Pancreas (tissue), 10 donors: ENCODE measurements around the gene MCM3. TPM values are rescaled to one million over a fixed set of nuclear protein-coding genes. Genes with fewer than 3 reads are reported as not detected.

Experiments used
- ATAC-seq, 4 donors: fragments of 200-7000 bp; cut with Tn5 transposase; one replicate each; pipeline versions ENCODE4 v1.8.0 to v1.9.1; 2020; ENCODE audit warnings: mild to moderate bottlenecking in 4 of 4, moderate library complexity in 4 of 4
- DNase-seq, 6 donors: peaks; one replicate each; pipeline ENCODE4 v3.0.0-alpha.2; 2020
- FAIRE-seq: peaks from 2 replicates; lab custom pipeline; 2012; peaks lifted over from hg19 to GRCh38; lab: Jason Lieb, UNC
- H3K27ac ChIP-seq, 4 donors: fragments of 200-600 bp; sonication (generic); 1 replicate in 3 of 4; 2 replicates in 1 of 4; pipeline versions ENCODE4 v1.5.0 to v1.8.0; 2020
- H3K27me3 ChIP-seq, 4 donors: fragments of 200-600 bp; one replicate each; pipeline ENCODE4 v1.8.0; 2021
- H3K36me3 ChIP-seq, 3 donors: fragments of 200-600 bp; sonication (generic) in 1 of 3; one replicate each; pipeline versions ENCODE4 v1.5.0 to v1.8.0; 2020 to 2021
- H3K4me1 ChIP-seq, 3 donors: fragments of 200-600 bp; one replicate each; pipeline ENCODE4 v1.8.0; 2021
- H3K4me3 ChIP-seq, 4 donors: fragments of 200-600 bp; sonication (generic) in 2 of 4; one replicate each; pipeline versions ENCODE4 v1.5.0 to v1.8.0; 2020 to 2021
- H3K9me3 ChIP-seq, 4 donors: fragments of 200-600 bp; one replicate each; pipeline ENCODE4 v1.8.0; 2021
- WGBS, 2 donors: extraction: QIAGEN DNeasy Blood & Tissue Kit; methylation state at CpG; one replicate each; pipeline ENCODE4 v1.1.7; 2013; 5-methylcytosine and 5-hydroxymethylcytosine counted together
- intact Hi-C, 3 donors: fragments of 100-400 bp; cut with DNase I; formaldehyde crosslinking; loops; one replicate each; pipeline versions ENCODE4 v1.11.1 to v1.14.2; 2022
- polyA plus RNA-seq, 2 donors: library from polyadenylated mRNA; stranded (reverse); fragments of 200-250 nt; gene quantifications; one replicate each; pipeline ENCODE4 v1.2.3, GENCODE V29; 2013
- total RNA-seq, 6 donors: library from RNA; stranded (reverse); fragmentation: NEBNext Ultra II Directional in 4 of 6; extraction: Animal tissue kit (Norgen Biotek cat#: 25700) in 4 of 6; gene quantifications; one replicate each; pipeline versions ENCODE4 v1.2.1 to v1.2.4, GENCODE V29; 2021 to 2023
- TF ChIP-seq, protein P1 (sequence below), 4 donors: fragments of 200-600 bp; sonication (generic) in 3 of 4; IDR thresholded peaks; one replicate each; pipeline versions ENCODE4 v1.5.0 to v1.8.0; 2021; ENCODE audit warnings: antibody characterized with exemption in 4 of 4
- donor health status: healthy with polysubstance abuse.
- donor health status: DM: no; HTN: no; CAD: no; lungs with moderate emphysema.
- donor health status: DM: no; HTN: no; CAD: no.
- donor health status: control.
- donor health status: control.
- donor health status: Bipolar disorder and iron deficiency.
- donor health status: DM: yes; HTN: yes; CAD: no.
- donor health status: DM: no; HTN: no; CAD: no.
- donor health status: DM: no; HTN: no; CAD: no.
- donor health status: DM: yes; HTN: yes; CAD: no.

MCM3 gene
- total and polyA plus RNA-seq, 8 donors, result 7.0 to 19.4 (median 12.1) TPM

DNA sequence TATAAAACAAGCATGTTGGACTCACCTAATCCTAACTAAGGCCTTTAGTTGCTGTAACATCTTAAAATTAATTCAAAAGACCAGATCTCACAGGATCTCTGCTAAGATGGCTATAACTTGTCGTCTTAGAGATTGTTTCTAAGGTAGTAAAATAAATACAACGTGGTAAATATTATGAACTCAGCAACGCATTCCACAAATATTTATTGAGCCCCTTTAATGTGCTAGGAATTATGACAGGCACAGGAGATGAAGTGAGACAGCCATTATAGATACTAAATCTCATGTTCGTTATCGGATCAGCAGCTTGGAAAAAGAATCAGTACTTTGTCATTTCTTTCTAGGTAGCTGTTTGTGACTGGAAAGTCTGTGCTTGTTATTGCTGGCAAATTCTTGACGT is 20.9 kb upstream of the MCM3 start:
- H3K4me3 ChIP-seq, result no peak overlapping the region
- ATAC-seq, result peak in 2 of 4 donors; percentile 13 to 25
- no peak for FAIRE-seq
- intact Hi-C loops, result no loop called here
- no peak for DNase-seq
- peak overlapping the region in 3 of 4 donors; percentile 24 to 53 (median 52) for H3K27ac ChIP-seq
- TF ChIP-seq, protein P1, sequence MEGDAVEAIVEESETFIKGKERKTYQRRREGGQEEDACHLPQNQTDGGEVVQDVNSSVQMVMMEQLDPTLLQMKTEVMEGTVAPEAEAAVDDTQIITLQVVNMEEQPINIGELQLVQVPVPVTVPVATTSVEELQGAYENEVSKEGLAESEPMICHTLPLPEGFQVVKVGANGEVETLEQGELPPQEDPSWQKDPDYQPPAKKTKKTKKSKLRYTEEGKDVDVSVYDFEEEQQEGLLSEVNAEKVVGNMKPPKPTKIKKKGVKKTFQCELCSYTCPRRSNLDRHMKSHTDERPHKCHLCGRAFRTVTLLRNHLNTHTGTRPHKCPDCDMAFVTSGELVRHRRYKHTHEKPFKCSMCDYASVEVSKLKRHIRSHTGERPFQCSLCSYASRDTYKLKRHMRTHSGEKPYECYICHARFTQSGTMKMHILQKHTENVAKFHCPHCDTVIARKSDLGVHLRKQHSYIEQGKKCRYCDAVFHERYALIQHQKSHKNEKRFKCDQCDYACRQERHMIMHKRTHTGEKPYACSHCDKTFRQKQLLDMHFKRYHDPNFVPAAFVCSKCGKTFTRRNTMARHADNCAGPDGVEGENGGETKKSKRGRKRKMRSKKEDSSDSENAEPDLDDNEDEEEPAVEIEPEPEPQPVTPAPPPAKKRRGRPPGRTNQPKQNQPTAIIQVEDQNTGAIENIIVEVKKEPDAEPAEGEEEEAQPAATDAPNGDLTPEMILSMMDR (IDR thresholded peaks at IDR 0.05), result no peak
- peaks cover 0 to 3% (median 0%) of the 10 kb centered on the region in 3 donors for H3K4me1 ChIP-seq
- no peaks in the 10 kb centered on the region for H3K36me3 ChIP-seq
- no peaks in the 10 kb centered on the region for H3K9me3 ChIP-seq
- H3K27me3 ChIP-seq, result no peaks in the 10 kb centered on the region
- WGBS, 2 donors, result 41 to 45% methylated on average over 6 of the region's 6 CpGs

DNA sequence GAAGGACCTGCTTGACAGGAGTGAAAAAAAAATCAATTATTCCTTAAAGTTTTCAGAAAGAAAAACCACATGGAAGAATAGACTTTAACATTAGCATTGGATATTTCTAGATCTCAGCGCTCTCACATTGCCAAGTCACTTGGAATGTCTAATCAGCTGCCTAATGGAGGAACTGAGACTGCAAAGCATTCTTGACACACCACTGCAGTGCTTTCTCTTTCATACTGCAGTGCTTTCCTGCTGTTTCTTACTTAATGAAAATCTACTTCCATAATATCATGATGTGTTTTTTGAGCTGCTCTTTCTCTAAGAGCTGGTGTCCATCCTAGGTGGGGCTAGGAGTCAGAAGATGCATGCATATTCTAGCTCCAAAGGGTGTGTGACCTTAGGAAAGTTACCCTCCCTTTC is 20.4 kb upstream of the MCM3 start:
- intact Hi-C loops, result no loop called here
- TF ChIP-seq, protein P1 (IDR thresholded peaks at IDR 0.05), result no peak
- Histone ChIP-seq H3K4me1 (peaks cover 0 to 3% (median 0%) of the 10 kb centered on the region in 3 donors), H3K27me3 (no peaks in the 10 kb centered on the region), H3K4me3 (no peak overlapping the region), H3K9me3 (no peaks in the 10 kb centered on the region), H3K27ac (peak overlapping the region in 3 of 4 donors; percentile 24 to 53 (median 52)), H3K36me3 (no peaks in the 10 kb centered on the region)
- 50 to 61% methylated on average over 1 of the region's 1 CpG for WGBS, 2 donors
- DNase-seq (no peak), ATAC-seq (peak in 3 of 4 donors; percentile 68 to 82 (median 82)), FAIRE-seq (no peak)

DNA sequence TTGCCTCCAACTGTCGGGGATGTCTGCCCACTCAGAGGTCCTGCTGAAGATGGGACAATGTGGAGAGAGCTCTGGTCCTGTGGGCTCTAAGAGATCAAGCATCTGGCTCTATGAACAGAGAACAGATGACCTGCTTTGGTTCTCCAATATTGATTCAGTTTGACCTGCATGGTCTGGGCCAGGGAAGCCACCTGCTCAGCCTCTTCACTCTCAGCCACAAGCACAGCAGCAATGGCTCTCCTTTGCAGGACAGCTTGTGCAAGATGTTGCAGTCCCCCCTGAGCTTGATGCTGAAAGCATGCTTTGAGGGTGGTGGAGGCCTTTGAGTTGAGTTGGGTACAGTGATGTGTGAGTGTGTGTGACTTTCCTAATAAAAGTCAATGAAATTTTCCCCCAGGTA is 18.6 kb upstream of the MCM3 start:
- DNase-seq (no peak), FAIRE-seq (no peak), ATAC-seq (no peak)
- Histone ChIP-seq H3K27me3 (no peaks in the 10 kb centered on the region), H3K4me3 (no peak overlapping the region), H3K9me3 (no peaks in the 10 kb centered on the region), H3K36me3 (no peaks in the 10 kb centered on the region), H3K4me1 (peaks cover 0 to 3% (median 0%) of the 10 kb centered on the region in 3 donors), H3K27ac (no peak overlapping the region)
- 94 to 95% methylated on average over 1 of the region's 1 CpG for WGBS, 2 donors
- TF ChIP-seq, protein P1 (IDR thresholded peaks at IDR 0.05), result no peak
- intact Hi-C loops, result no loop called here

DNA sequence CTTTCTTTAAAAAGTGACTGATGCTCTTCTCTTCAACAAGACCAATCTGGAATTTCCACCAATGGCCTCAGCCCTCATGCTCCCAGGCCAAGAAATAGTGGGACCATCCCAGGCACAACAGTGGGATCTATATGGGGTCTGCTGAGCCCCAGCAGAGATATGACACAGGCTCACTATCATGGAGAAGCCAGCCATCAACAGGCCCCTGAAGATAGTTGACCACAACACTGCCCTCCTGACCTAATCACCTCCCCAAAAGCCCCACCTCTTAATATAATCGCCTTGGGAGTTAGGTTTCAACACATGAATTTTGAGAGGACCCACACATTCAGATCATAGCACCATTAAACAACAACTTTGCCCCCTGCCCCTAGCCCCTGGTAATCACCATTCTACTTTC is 16.8 kb upstream of the MCM3 start:
- H3K9me3 ChIP-seq, result no peaks in the 10 kb centered on the region
- WGBS, 2 donors, result 78 to 83% methylated on average over 1 of the region's 1 CpG
- TF ChIP-seq, protein P1 (IDR thresholded peaks at IDR 0.05), result no peak
- no peak overlapping the region for H3K4me3 ChIP-seq
- H3K36me3 ChIP-seq, result no peaks in the 10 kb centered on the region
- ATAC-seq (no peak), FAIRE-seq (no peak), DNase-seq (no peak)
- no peak overlapping the region for H3K27ac ChIP-seq
- intact Hi-C loops, result no loop called here
- peaks cover 0 to 3% (median 0%) of the 10 kb centered on the region in 3 donors for H3K4me1 ChIP-seq
- no peaks in the 10 kb centered on the region for H3K27me3 ChIP-seq

DNA sequence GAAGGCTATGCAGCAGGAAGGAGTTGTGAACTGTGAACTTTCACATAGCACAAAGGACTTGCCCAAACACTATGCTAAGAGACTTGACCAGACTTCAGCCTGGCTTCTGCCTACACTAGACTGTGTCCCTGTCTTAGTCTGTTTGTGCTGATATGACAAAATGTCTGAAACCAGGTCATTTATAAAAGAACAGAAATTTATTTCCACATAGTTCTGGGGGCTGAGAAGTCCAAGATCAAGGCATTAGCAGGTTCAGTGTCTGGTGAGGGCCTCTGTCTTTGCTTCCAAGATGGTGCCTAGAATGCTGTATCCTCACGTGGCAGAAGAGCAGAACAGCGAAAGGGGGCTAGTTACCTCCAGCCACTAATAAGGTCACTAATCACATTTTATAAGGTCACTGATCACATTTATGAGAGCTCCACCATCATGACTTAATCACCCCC is 16.0 kb upstream of the MCM3 start:
- WGBS, 2 donors, result 96 to 97% methylated on average over 2 of the region's 2 CpGs
- H3K4me3 ChIP-seq, result no peak overlapping the region
- no peaks in the 10 kb centered on the region for H3K9me3 ChIP-seq
- no peaks in the 10 kb centered on the region for H3K27me3 ChIP-seq
- H3K27ac ChIP-seq, result no peak overlapping the region
- H3K36me3 ChIP-seq, result no peaks in the 10 kb centered on the region
- TF ChIP-seq, protein P1 (IDR thresholded peaks at IDR 0.05), result no peak
- intact Hi-C loops, result no loop called here
- DNase-seq (no peak), ATAC-seq (no peak), FAIRE-seq (no peak)
- H3K4me1 ChIP-seq, result peaks cover 0 to 3% (median 0%) of the 10 kb centered on the region in 3 donors
